Transverse colon (tissue), 4 donors: ENCODE measurements around the gene CTDSP2.

Experiments
- CTCF ChIP-seq, 5 experiments: fragments of 200-600 bp in 3 of 5; fragments of 450-650 bp in 2 of 5; sonication (generic) in 3 of 5; IDR thresholded peaks; 1 replicate in 2 of 5; 2 replicates in 3 of 5; pipeline ENCODE4 v1.5.1; 2016 to 2017; ENCODE audit warnings: antibody characterized with exemption in 5 of 5, inconsistent platforms in 3 of 5, mild to moderate bottlenecking in 2 of 5, moderate library complexity in 1 of 5
- EP300 ChIP-seq: sonication (generic); formaldehyde crosslinking; IDR thresholded peaks from one replicate; pipeline ENCODE4 v1.6.1; 2017; ENCODE audit warnings: antibody characterized with exemption, low read depth
- POLR2A ChIP-seq: fragments of 450-650 bp; IDR thresholded peaks from one replicate; pipeline ENCODE4 v1.6.1; 2016; ENCODE audit warnings: antibody characterized with exemption, mild to moderate bottlenecking, moderate library complexity
- POLR2AphosphoS5 ChIP-seq, 3 donors: sonication (generic); formaldehyde crosslinking; IDR thresholded peaks; one replicate each; pipeline ENCODE4 v1.6.1; 2016; ENCODE audit warnings: antibody characterized with exemption in 3 of 3

GRCh38 chr12:57782608-57783465 lies 63.7 kb downstream of the CTDSP2 start, which contains the start of gene TSFM:
- TF ChIP-seq CTCF (IDR thresholded peaks at IDR 0.05) = peak; percentile 90 to 95 (median 95)
- peak; percentile 70 for TF ChIP-seq POLR2A
- TF ChIP-seq EP300 = no peak
- peak; percentile 89 to 90 (median 89) for TF ChIP-seq POLR2AphosphoS5 (IDR thresholded peaks at IDR 0.05)
